GM12801 (cell line): ENCODE measurements around the gene CEACAM8.

Experiments used
- TF ChIP-seq, protein P1 (sequence below): IDR thresholded peaks from one replicate; pipeline ENCODE4 v1.5.1; 2011; ENCODE audit warnings: control low read depth; ENCODE audit not compliant: insufficient read length; ENCODE audit errors: extremely low read depth

CEACAM8 gene

DNA sequence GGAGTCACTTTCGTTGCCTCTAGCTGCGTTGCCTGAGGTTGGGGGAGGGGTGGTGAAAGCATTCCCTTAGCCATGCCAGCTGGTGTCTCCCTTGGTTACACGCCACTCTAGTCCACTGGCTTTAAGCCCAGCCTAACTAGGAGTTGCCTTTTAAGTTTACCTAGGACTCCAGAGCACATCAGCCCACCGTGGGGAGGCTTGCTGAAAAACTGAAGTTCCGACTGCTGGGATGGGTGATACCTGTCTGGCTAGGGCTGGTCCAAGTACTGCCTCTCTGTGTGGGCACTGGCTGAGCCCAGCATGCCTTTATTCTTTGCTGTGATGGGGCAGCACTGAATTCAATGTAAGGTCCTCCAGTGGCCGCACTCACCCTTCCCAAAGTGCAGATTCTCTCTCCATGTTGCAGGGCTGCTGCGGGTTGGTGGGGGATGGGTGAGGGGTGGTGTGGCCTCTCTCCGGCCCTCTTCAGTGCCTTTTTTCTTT lies 54.6 kb downstream of the CEACAM8 start:
- TF ChIP-seq, protein P1, sequence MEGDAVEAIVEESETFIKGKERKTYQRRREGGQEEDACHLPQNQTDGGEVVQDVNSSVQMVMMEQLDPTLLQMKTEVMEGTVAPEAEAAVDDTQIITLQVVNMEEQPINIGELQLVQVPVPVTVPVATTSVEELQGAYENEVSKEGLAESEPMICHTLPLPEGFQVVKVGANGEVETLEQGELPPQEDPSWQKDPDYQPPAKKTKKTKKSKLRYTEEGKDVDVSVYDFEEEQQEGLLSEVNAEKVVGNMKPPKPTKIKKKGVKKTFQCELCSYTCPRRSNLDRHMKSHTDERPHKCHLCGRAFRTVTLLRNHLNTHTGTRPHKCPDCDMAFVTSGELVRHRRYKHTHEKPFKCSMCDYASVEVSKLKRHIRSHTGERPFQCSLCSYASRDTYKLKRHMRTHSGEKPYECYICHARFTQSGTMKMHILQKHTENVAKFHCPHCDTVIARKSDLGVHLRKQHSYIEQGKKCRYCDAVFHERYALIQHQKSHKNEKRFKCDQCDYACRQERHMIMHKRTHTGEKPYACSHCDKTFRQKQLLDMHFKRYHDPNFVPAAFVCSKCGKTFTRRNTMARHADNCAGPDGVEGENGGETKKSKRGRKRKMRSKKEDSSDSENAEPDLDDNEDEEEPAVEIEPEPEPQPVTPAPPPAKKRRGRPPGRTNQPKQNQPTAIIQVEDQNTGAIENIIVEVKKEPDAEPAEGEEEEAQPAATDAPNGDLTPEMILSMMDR, result no peak

DNA sequence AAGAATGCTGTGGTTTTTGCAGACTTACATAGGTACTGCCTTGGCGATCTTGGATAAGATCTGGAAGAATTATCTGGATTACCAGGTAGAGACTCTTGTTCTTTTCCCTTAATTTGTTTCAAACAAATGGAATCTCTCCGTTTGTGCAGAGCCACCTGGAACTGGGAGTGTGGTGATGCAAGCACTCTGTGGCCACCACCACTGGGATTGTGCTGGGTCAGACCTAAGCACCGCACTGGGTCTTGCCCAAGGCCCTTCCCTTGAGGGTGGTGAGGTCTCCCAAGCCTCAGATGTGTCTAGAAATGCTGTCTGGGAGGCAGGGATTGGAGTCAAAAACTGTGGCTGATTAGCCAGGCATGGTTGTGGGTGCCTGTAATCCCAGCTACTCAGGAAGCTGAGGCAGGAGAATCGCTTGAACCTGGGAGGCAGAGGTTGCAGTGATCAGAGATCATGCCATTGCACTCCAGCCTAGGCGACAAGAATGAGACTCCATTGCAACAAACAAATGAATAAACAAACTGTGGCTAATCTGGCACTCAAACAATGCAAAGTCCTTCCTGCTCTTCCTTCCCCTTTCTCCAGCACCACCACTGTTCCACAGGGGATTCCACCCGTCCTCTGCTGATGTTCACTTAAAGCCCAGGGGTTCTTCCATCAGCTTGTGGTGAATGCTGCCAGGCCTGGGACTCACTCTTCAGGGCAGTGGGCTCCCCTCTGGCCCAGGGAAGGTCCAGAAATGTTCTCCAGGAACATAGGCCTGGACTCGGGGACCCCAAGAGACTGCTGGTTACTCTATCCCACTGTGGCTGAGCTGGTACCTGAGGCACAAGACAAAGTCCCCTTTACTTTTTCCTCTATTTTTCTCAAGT lies 55.6 kb downstream of the CEACAM8 start:
- TF ChIP-seq, protein P1, result no peak

DNA sequence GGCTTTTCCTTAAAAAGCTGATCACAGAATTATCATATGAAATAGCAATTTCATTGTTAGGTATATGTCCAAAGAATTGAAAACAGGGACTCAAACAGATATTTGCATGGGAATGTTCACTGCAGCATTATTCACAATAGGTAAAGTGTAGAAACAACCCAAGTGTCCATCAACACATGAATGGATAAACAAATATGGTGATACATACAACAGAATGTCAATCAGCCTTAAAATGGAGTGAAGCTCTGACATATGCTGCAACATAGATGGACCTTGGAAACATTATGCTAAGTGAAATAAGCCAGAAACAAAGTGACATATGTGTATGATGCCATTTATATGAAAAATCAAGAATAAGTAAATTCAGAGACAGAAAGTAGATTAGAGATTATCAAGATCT lies 60.3 kb downstream of the CEACAM8 start:
- TF ChIP-seq, protein P1, result no peak

DNA sequence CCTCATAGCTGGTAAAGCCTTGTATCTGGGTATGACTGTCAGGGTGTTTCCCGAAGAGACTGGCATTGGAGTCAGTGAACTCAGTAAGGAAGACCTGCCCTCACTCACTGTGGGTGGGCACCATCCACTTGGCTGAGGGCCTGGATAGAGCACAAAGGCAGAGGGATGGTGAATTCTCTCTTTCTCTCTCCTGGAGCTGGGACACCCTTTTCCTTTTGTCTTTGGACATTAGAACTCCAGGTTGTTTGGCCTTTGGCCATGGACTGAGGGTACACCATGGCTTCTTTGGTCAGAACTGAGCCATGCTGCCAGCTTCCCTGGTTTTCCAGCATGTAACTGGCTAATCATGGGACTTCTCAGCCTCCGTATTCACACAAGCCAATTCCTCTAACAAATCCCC lies 61.8 kb downstream of the CEACAM8 start:
- TF ChIP-seq, protein P1, result no peak

DNA sequence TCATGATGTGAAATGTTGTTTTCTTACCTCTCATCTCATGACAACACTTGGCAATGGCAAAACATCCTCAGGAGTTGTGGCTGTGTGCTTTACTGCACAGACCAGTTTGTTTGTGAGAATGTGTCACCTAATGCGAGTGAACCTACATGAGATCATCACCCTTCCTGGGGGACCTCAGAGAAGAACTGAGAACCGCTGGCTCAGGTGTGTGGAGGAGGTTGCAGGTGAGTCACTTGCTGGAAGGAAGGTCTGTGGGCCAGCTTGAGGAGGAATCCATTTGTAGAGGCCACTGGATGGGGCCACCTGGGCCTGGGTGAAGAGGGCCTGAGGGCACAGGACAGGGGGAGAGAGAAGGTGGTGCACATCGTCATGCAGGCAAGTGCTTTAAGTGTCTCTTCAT lies 63.4 kb downstream of the CEACAM8 start:
- TF ChIP-seq, protein P1, result no peak
